ENCODE results near the gene CCDC51.

DNA sequence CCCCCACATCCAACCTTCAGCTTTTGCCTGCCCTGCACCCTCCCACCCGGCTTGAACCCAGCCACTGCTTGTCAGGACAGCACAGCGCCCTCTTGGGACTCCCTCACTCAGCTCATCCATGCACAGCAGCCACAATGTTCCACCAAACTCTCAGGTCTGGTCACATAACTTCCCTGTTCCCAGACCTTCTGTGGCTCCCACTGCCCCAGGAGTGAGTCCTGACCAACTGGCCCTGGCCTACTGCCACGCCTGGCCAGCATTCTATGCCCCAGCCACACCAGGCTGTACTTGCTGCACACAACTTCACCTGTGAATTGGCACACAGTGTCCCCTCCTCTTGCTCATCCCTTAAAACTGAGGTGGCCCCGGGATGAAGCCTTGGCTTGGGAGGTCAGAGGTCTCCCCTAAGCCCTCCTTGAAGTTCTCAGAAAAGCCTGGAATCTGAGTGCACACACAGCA, 31.1 kb downstream of the CCDC51 start:
- TF ChIP-seq CTCF (IDR thresholded peaks at IDR 0.05) = no peak
- TF ChIP-seq EZH2 (IDR thresholded peaks at IDR 0.05; ENCODE audit: borderline replicate concordance, insufficient read depth, low read depth, low read length, poor library complexity, severe bottlenecking) = no peak

Data from B cell (primary cell).